SK-N-MC (cell line): ENCODE data around the gene ANKRD40CL.

ENCODE experiments used
- EZH2 ChIP-seq: fragments of 200-600 bp; sonication (generic); IDR thresholded peaks from one replicate; pipeline ENCODE4 v1.6.1; 2017; ENCODE audit warnings: antibody characterized with exemption
- FOXP2 ChIP-seq: optimal IDR thresholded peaks from 2 replicates; pipeline ENCODE3; 2011; ENCODE audit warnings: mild to moderate bottlenecking, moderate library complexity; ENCODE audit not compliant: insufficient read depth; ENCODE audit errors: extremely low read length, control extremely low read depth
- POLR2AphosphoS5 ChIP-seq: IDR thresholded peaks from 2 replicates; pipeline ENCODE4 v1.6.1; 2012; ENCODE audit warnings: mild to moderate bottlenecking, low read depth, low read length, borderline replicate concordance

GRCh38 chr17:50715471-50715870 lies 51.8 kb downstream of the ANKRD40CL start:
- TF ChIP-seq POLR2AphosphoS5 = no peak
- no peak for TF ChIP-seq EZH2
- TF ChIP-seq FOXP2 = no peak
